Kidney (tissue), 14 donors: ENCODE results near the gene BMP7. TPM values are rescaled to one million over a fixed set of nuclear protein-coding genes. Genes with fewer than 3 reads are reported as not detected.

Experiments
- DNase-seq, 5 donors: peaks; one replicate each; pipeline ENCODE4 v3.0.0-alpha.2; 2013 to 2020
- FAIRE-seq: peaks from 2 replicates; lab custom pipeline; 2012; peaks lifted over from hg19 to GRCh38; lab: Jason Lieb, UNC
- H3K27ac ChIP-seq, 2 donors: one replicate each; pipeline ENCODE4 v1.7.0; 2013; ENCODE audit warnings: low read depth in 2 of 2, low read length in 2 of 2, inconsistent platforms in 1 of 2
- H3K27me3 ChIP-seq: one replicate; pipeline ENCODE4 v1.7.1; 2013; ENCODE audit warnings: low read length, inconsistent platforms; ENCODE audit not compliant: control insufficient read depth, insufficient read depth
- H3K36me3 ChIP-seq, 3 donors: one replicate each; pipeline versions ENCODE4 v1.7.0 to v1.7.1; 2013; ENCODE audit warnings: low read length in 3 of 3, control low read depth in 1 of 3, inconsistent platforms in 1 of 3; ENCODE audit not compliant: insufficient read depth in 3 of 3, control insufficient read depth in 2 of 3
- H3K4me1 ChIP-seq, 3 donors: one replicate each; pipeline versions ENCODE4 v1.7.0 to v1.7.1; 2013; ENCODE audit warnings: low read length in 3 of 3, inconsistent platforms in 1 of 3, low read depth in 1 of 3; ENCODE audit not compliant: control insufficient read depth in 2 of 3, insufficient read depth in 2 of 3
- H3K4me3 ChIP-seq, 3 donors: one replicate each; pipeline versions ENCODE4 v1.7.0 to v1.8.1; 2013; ENCODE audit warnings: low read length in 3 of 3, control low read depth in 1 of 3, inconsistent platforms in 1 of 3
- H3K9ac ChIP-seq, 3 donors: one replicate each; pipeline versions ENCODE4 v1.7.0 to v1.7.1; 2013; ENCODE audit warnings: low read length in 3 of 3, control low read depth in 1 of 3, inconsistent platforms in 1 of 3
- H3K9me3 ChIP-seq, 3 donors: one replicate each; pipeline versions ENCODE4 v1.7.0 to v1.7.1; 2013; ENCODE audit warnings: low read length in 3 of 3, control low read depth in 1 of 3, inconsistent platforms in 1 of 3; ENCODE audit not compliant: control insufficient read depth in 2 of 3, insufficient read depth in 1 of 3
- intact Hi-C: fragments of 100-400 bp; cut with DNase I; formaldehyde crosslinking; loops from one replicate; pipeline ENCODE4 v1.11.1; 2022
- polyA plus RNA-seq: library from polyadenylated mRNA; stranded (reverse); fragments of 350-450 nt; fragmentation: Illumina TruSeq; extraction: RNeasy Lipid Tissue Mini Kit (QIAGEN cat#74804); gene quantifications from one replicate; pipeline ENCODE4 v1.2.3, GENCODE V29; 2014; ENCODE audit warnings: low read depth, low replicate concordance; ENCODE audit not compliant: insufficient read depth
- total RNA-seq: library from RNA; stranded (reverse); fragmentation: NEBNext Ultra II Directional; extraction: Animal tissue kit (Norgen Biotek cat#: 25700); gene quantifications from one replicate; pipeline ENCODE4 v1.2.1, GENCODE V29; 2021
- TF ChIP-seq, protein P1 (sequence below): IDR thresholded peaks from 3 replicates; pipeline ENCODE4 v1.5.1; 2012; ENCODE audit warnings: mild to moderate bottlenecking, moderate library complexity, borderline replicate concordance; ENCODE audit not compliant: insufficient read depth; ENCODE audit errors: extremely low read depth
- donor health status: control.
- donor health status: control.
- donor health status: control.
- donor health status: control.
- donor health status: control.
- donor health status: DM: yes; HTN: yes; CAD: no.
- donor health status: Normal renal cell carcinoma (clear cell type).

BMP7 gene
- total and polyA plus RNA-seq, 2 donors from 2014 or later, result 1.6 to 11.3 TPM

DNA sequence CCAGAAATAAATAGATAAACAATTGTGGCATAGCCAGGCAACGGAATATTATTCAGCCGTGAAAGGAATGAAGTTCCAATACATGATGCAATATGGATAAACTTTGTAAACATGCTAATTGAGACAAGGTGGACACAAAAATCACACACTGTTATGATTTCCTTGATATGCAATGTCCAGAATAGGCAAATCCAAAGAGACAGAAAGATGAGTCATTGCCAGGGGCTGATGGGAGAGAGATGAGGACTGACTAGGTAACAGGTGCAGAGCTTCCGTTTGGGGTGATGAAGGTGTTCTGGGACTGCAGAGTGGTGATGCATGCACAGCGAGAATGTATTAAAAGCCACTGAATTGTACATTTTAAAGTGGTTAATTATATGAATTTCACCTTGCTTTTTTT is 32.0 kb upstream of the BMP7 start:
- TF ChIP-seq, protein P1, sequence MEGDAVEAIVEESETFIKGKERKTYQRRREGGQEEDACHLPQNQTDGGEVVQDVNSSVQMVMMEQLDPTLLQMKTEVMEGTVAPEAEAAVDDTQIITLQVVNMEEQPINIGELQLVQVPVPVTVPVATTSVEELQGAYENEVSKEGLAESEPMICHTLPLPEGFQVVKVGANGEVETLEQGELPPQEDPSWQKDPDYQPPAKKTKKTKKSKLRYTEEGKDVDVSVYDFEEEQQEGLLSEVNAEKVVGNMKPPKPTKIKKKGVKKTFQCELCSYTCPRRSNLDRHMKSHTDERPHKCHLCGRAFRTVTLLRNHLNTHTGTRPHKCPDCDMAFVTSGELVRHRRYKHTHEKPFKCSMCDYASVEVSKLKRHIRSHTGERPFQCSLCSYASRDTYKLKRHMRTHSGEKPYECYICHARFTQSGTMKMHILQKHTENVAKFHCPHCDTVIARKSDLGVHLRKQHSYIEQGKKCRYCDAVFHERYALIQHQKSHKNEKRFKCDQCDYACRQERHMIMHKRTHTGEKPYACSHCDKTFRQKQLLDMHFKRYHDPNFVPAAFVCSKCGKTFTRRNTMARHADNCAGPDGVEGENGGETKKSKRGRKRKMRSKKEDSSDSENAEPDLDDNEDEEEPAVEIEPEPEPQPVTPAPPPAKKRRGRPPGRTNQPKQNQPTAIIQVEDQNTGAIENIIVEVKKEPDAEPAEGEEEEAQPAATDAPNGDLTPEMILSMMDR, result no peak
- FAIRE-seq (no peak), DNase-seq (peak in 1 of 5 donors; percentile 2)
- H3K4me1 ChIP-seq, result peaks cover 0 to 3% (median 0%) of the 10 kb centered on the region in 3 donors
- H3K27me3 ChIP-seq, result no peaks in the 10 kb centered on the region
- H3K9ac ChIP-seq, result no peak overlapping the region
- H3K4me3 ChIP-seq, result no peak overlapping the region
- no peaks in the 10 kb centered on the region for H3K9me3 ChIP-seq
- no peak overlapping the region for H3K27ac ChIP-seq
- no peaks in the 10 kb centered on the region for H3K36me3 ChIP-seq
- intact Hi-C loops, result no loop called here

GRCh38 chr20:57294550-57294949 is 28.1 kb upstream of the BMP7 start:
- Histone ChIP-seq H3K9ac (no peak overlapping the region), H3K4me3 (no peak overlapping the region), H3K36me3 (no peaks in the 10 kb centered on the region), H3K4me1 (peaks cover 0 to 3% (median 0%) of the 10 kb centered on the region in 3 donors), H3K9me3 (no peaks in the 10 kb centered on the region), H3K27me3 (no peaks in the 10 kb centered on the region), H3K27ac (no peak overlapping the region)
- TF ChIP-seq, protein P1, result no peak
- FAIRE-seq, result no peak
- intact Hi-C loops, result no loop called here
- DNase-seq, result peak in 3 of 5 donors; percentile 81 to 91 (median 89)

- H3K36me3 ChIP-seq, result no peaks in the 10 kb centered on the region
- H3K9ac ChIP-seq, result no peak overlapping the region
- peak in 1 of 5 donors; percentile 8 for DNase-seq
- no peaks in the 10 kb centered on the region for H3K9me3 ChIP-seq
- no peak for FAIRE-seq
- TF ChIP-seq, protein P1, result no peak
- peaks cover 0 to 3% (median 0%) of the 10 kb centered on the region in 3 donors for H3K4me1 ChIP-seq
- H3K27ac ChIP-seq, result no peak overlapping the region
- no peaks in the 10 kb centered on the region for H3K27me3 ChIP-seq
- intact Hi-C loops, result no loop called here
- no peak overlapping the region for H3K4me3 ChIP-seq
These were observed 27.6 kb upstream of the BMP7 start for GRCh38 chr20:57293995-57294394.

DNA sequence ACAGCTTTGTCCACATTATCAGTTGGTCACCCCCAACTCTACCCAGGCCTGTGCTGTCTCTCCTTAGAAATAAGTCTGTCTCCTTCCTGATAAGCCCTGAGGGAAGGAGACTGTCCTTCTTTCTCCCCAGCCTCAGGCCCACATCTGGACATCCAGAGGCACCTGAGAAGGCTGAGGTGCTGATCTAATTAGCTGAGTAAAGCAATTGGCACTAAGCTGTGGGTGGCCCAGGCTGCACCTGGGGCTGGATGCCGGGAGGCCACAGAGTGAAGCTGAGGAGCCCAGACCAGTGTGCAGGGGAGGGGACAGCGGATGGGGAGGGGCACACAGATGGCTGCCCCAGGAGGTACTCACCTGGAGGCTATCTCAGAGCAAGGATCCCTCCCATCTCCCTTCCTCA is 26.2 kb upstream of the BMP7 start:
- Histone ChIP-seq H3K4me3 (no peak overlapping the region), H3K9me3 (no peaks in the 10 kb centered on the region), H3K27me3 (no peaks in the 10 kb centered on the region), H3K4me1 (peaks cover 0 to 9% (median 3%) of the 10 kb centered on the region in 3 donors), H3K36me3 (no peaks in the 10 kb centered on the region), H3K27ac (no peak overlapping the region), H3K9ac (no peak overlapping the region)
- intact Hi-C loops, result no loop called here
- TF ChIP-seq, protein P1, result no peak
- DNase-seq (peak in 1 of 5 donors; percentile 41), FAIRE-seq (no peak)
